Measurements from ENCODE around the gene KIAA1549.

Gene KIAA1549

GRCh38 chr7:138975343-138976104 is 5.7 kb downstream of the KIAA1549 start:
- H3K4me3 ChIP-seq (ENCODE audit: control insufficient read depth, low read depth, low read length) = no peak overlapping the region
- no peak for DNase-seq (ENCODE audit: low read depth)
- TF ChIP-seq CTCF (conservative IDR thresholded peaks at IDR 0.05; ENCODE audit: control insufficient read depth, insufficient read depth, low read depth, low read length) = no peak

GRCh38 chr7:138974675-138975292 is 6.4 kb downstream of the KIAA1549 start:
- DNase-seq (ENCODE audit: low read depth) = no peak
- TF ChIP-seq CTCF (conservative IDR thresholded peaks at IDR 0.05; ENCODE audit: control insufficient read depth, insufficient read depth, low read depth, low read length) = no peak
- H3K4me3 ChIP-seq (ENCODE audit: control insufficient read depth, low read depth, low read length) = no peak overlapping the region

- DNase-seq (ENCODE audit: low read depth) = no peak
- no peak for TF ChIP-seq CTCF (conservative IDR thresholded peaks at IDR 0.05; ENCODE audit: control insufficient read depth, insufficient read depth, low read depth, low read length)
- no peak overlapping the region for H3K4me3 ChIP-seq (ENCODE audit: control insufficient read depth, low read depth, low read length)
Observed at GRCh38 chr7:138974103-138974502, 7.1 kb downstream of the KIAA1549 start.

- no peak for TF ChIP-seq CTCF (conservative IDR thresholded peaks at IDR 0.05; ENCODE audit: control insufficient read depth, insufficient read depth, low read depth, low read length)
- no peak overlapping the region for H3K4me3 ChIP-seq (ENCODE audit: control insufficient read depth, low read depth, low read length)
- DNase-seq (ENCODE audit: low read depth) = no peak
Observed at GRCh38 chr7:138970952-138971351, 10.2 kb downstream of the KIAA1549 start.

- DNase-seq (ENCODE audit: low read depth) = no peak
- no peak overlapping the region for H3K4me3 ChIP-seq (ENCODE audit: control insufficient read depth, low read depth, low read length)
- TF ChIP-seq CTCF (conservative IDR thresholded peaks at IDR 0.05; ENCODE audit: control insufficient read depth, insufficient read depth, low read depth, low read length) = no peak
Observed at GRCh38 chr7:138970446-138970845, 10.7 kb downstream of the KIAA1549 start.

GRCh38 chr7:138967159-138967558 is 14.0 kb downstream of the KIAA1549 start:
- no peak for DNase-seq (ENCODE audit: low read depth)
- no peak overlapping the region for H3K4me3 ChIP-seq (ENCODE audit: control insufficient read depth, low read depth, low read length)
- no peak for TF ChIP-seq CTCF (conservative IDR thresholded peaks at IDR 0.05; ENCODE audit: control insufficient read depth, insufficient read depth, low read depth, low read length)

All from fibroblast of mammary gland (primary cell).